CD14-positive monocyte (primary cell): ENCODE measurements around the gene TSPAN16. TPM values are rescaled to one million over a fixed set of nuclear protein-coding genes. Genes with fewer than 3 reads are reported as not detected.

Experiments used
- DNase-seq, 3 donors: peaks; one replicate each; pipeline ENCODE4 v3.0.0-alpha.2; 2011 to 2022
- H2AFZ ChIP-seq: 2 replicates; pipeline ENCODE4 v1.6.0; 2012; ENCODE audit warnings: mild to moderate bottlenecking, low read depth, low read length, inconsistent platforms; ENCODE audit not compliant: insufficient read depth, poor library complexity, severe bottlenecking
- H3K27ac ChIP-seq, 2 donors: 1 replicate in 1 of 2; 2 replicates in 1 of 2; pipeline ENCODE4 v1.5.1; 2012 to 2013; ENCODE audit warnings: low read length in 2 of 2, control low read depth in 1 of 2, inconsistent platforms in 1 of 2, low read depth in 1 of 2, mild to moderate bottlenecking in 1 of 2
- H3K27me3 ChIP-seq, 2 donors: one replicate each; pipeline versions ENCODE4 v1.6.0 to v1.6.1; 2011 to 2013; ENCODE audit warnings: low read length in 2 of 2; ENCODE audit not compliant: control insufficient read depth in 2 of 2, insufficient read depth in 2 of 2
- H3K36me3 ChIP-seq, 2 donors: replicated peaks in 1 of 2; 1 replicate in 1 of 2; 2 replicates in 1 of 2; pipeline versions ENCODE4 v1.5.1 to v1.6.1; 2012 to 2013; ENCODE audit warnings: low read length in 2 of 2, control low read depth in 1 of 2, inconsistent platforms in 1 of 2, mild to moderate bottlenecking in 1 of 2; ENCODE audit not compliant: insufficient read depth in 2 of 2, control insufficient read depth in 1 of 2
- H3K4me1 ChIP-seq, 2 donors: 1 replicate in 1 of 2; 2 replicates in 1 of 2; pipeline versions ENCODE4 v1.5.1 to v1.6.1; 2012 to 2013; ENCODE audit warnings: low read length in 2 of 2, control low read depth in 1 of 2, inconsistent platforms in 1 of 2, mild to moderate bottlenecking in 1 of 2, moderate library complexity in 1 of 2; ENCODE audit not compliant: insufficient read depth in 2 of 2, control insufficient read depth in 1 of 2
- H3K4me2 ChIP-seq: replicated peaks from 2 replicates; pipeline ENCODE3; 2012; ENCODE audit warnings: low read length, moderate library complexity, mild to moderate bottlenecking; ENCODE audit not compliant: poor library complexity, severe bottlenecking; ENCODE audit errors: extremely low read depth
- H3K4me3 ChIP-seq, 3 experiments: fragments of 200-600 bp in 1 of 3; sonication (generic) in 1 of 3; replicated peaks in 1 of 3; 1 replicate in 2 of 3; 2 replicates in 1 of 3; pipeline ENCODE4 v1.5.1; 2011 to 2013; ENCODE audit warnings: low read length in 3 of 3, mild to moderate bottlenecking in 3 of 3, control low read depth in 2 of 3, low read depth in 2 of 3, inconsistent platforms in 1 of 3, moderate library complexity in 1 of 3
- H3K79me2 ChIP-seq: 2 replicates; pipeline ENCODE4 v1.6.0; 2012; ENCODE audit warnings: mild to moderate bottlenecking, control low read depth, inconsistent platforms, low read length, moderate library complexity; ENCODE audit not compliant: insufficient read depth
- H3K9ac ChIP-seq: 2 replicates; pipeline ENCODE4 v1.6.0; 2017; ENCODE audit warnings: low read length, mild to moderate bottlenecking; ENCODE audit not compliant: insufficient read depth, poor library complexity, severe bottlenecking
- H3K9me3 ChIP-seq, 2 donors: replicated peaks in 1 of 2; 1 replicate in 1 of 2; 2 replicates in 1 of 2; pipeline versions ENCODE4 v1.5.1 to v1.6.1; 2012 to 2013; ENCODE audit warnings: low read length in 2 of 2, control low read depth in 1 of 2; ENCODE audit not compliant: control insufficient read depth in 1 of 2, insufficient read depth in 1 of 2
- H4K20me1 ChIP-seq: 2 replicates; pipeline ENCODE4 v1.6.0; 2012; ENCODE audit warnings: mild to moderate bottlenecking, low read length, control low read depth, moderate library complexity; ENCODE audit not compliant: insufficient read depth
- H3K27ac Mint-ChIP-seq, 7 donors: one replicate each; pipeline ENCODE4 v1.8.0; 2020; ENCODE audit warnings: mild to moderate bottlenecking in 7 of 7, mixed read lengths in 7 of 7, moderate library complexity in 6 of 7, inconsistent platforms in 2 of 7
- H3K27me3 Mint-ChIP-seq, 3 donors: one replicate each; pipeline ENCODE4 v1.8.0; 2021 to 2022; ENCODE audit warnings: low read depth in 3 of 3, mild to moderate bottlenecking in 3 of 3, mixed read lengths in 3 of 3, moderate library complexity in 3 of 3, inconsistent platforms in 1 of 3
- H3K36me3 Mint-ChIP-seq, 2 donors: one replicate each; pipeline ENCODE4 v1.8.0; 2020; ENCODE audit warnings: mixed read lengths in 2 of 2, inconsistent platforms in 1 of 2, mild to moderate bottlenecking in 1 of 2
- H3K4me1 Mint-ChIP-seq: one replicate; pipeline ENCODE4 v1.8.0; 2020; ENCODE audit warnings: mild to moderate bottlenecking, mixed read lengths
- H3K4me3 Mint-ChIP-seq, 2 donors: one replicate each; pipeline ENCODE4 v1.8.0; 2020; ENCODE audit warnings: mild to moderate bottlenecking in 2 of 2, mixed read lengths in 2 of 2, moderate library complexity in 1 of 2
- H3K9me3 Mint-ChIP-seq, 7 donors: one replicate each; pipeline ENCODE4 v1.8.0; 2020 to 2022; ENCODE audit warnings: mixed read lengths in 7 of 7, mild to moderate bottlenecking in 6 of 7, moderate library complexity in 6 of 7, inconsistent platforms in 2 of 7
- CTCF ChIP-seq: fragments of 200-600 bp; IDR thresholded peaks from one replicate; pipeline ENCODE4 v1.8.0; 2022; ENCODE audit warnings: antibody characterized with exemption, mild to moderate bottlenecking
- WGBS: methylation state at CpG from one replicate; pipeline ENCODE4 v1.1.5; 2013; ENCODE audit warnings: missing lambda C conversion rate; ENCODE audit not compliant: insufficient coverage; 5-methylcytosine and 5-hydroxymethylcytosine counted together
- intact Hi-C, 2 donors: fragments of 100-400 bp; cut with micrococcal nuclease; formaldehyde crosslinking; loops; one replicate each; pipeline versions ENCODE4 v1.15.0 to v1.15.1; 2023
- polyA plus RNA-seq, 3 donors: library from polyadenylated mRNA; depleted of rRNA in 1 of 3; unstranded in 2 of 3; stranded (reverse) in 1 of 3; fragments of 300-500 nt in 2 of 3; fragments of >200 nt in 1 of 3; fragmentation: Illumina TruSeq in 2 of 3; gene quantifications; 1 replicate in 2 of 3; 2 replicates in 1 of 3; pipeline ENCODE4 v1.2.3, GENCODE V29; 2012 to 2021

Gene TSPAN16
- polyA plus RNA-seq, 3 donors = 0.08 to 0.31 TPM; not detected in 1

- Histone ChIP-seq H3K4me1 (peaks cover 36 to 56% of the 10 kb centered on the region in 2 donors), H4K20me1 (peaks cover 62% of the 10 kb centered on the region), H3K4me2 (peak overlapping the region; percentile 88), H3K27ac (peak overlapping the region; percentile 54 to 85), H3K9ac (peak overlapping the region; percentile 78), H3K79me2 (peaks cover 78% of the 10 kb centered on the region), H2AFZ (no peak overlapping the region), H3K4me3 (peak overlapping the region; percentile 66 to 99 (median 98)), H3K36me3 (peaks cover 38 to 51% of the 10 kb centered on the region in 2 donors), H3K9me3 (peaks cover 0 to 6% of the 10 kb centered on the region in 2 donors), H3K27me3 (no peaks in the 10 kb centered on the region)
- intact Hi-C loops = loop anchor here (2.0 to 5.0 kb wide), 3 partner anchors 13 to 41 kb away; partner anchors contain the start of genes SWSAP1 (in 1 of the 2) and TSPAN16 (in 1 of the 2)
- Mint-ChIP-seq H3K27ac (peak overlapping the region; percentile 76 to 96 (median 81)), H3K4me1 (peaks cover 31% of the 10 kb centered on the region), H3K4me3 (peak overlapping the region; percentile 91 to 99), H3K36me3 (peaks cover 45 to 68% of the 10 kb centered on the region in 2 donors), H3K9me3 (peaks cover 0 to 6% (median 0%) of the 10 kb centered on the region in 7 donors), H3K27me3 (peaks cover 0 to 2% (median 0%) of the 10 kb centered on the region in 3 donors)
- 17% methylated on average over 1 of the region's 7 CpGs for WGBS
- no peak for DNase-seq
- TF ChIP-seq CTCF = no peak
Observed at GRCh38 chr19:11338121-11338520, 42.2 kb downstream of the TSPAN16 start.

DNA sequence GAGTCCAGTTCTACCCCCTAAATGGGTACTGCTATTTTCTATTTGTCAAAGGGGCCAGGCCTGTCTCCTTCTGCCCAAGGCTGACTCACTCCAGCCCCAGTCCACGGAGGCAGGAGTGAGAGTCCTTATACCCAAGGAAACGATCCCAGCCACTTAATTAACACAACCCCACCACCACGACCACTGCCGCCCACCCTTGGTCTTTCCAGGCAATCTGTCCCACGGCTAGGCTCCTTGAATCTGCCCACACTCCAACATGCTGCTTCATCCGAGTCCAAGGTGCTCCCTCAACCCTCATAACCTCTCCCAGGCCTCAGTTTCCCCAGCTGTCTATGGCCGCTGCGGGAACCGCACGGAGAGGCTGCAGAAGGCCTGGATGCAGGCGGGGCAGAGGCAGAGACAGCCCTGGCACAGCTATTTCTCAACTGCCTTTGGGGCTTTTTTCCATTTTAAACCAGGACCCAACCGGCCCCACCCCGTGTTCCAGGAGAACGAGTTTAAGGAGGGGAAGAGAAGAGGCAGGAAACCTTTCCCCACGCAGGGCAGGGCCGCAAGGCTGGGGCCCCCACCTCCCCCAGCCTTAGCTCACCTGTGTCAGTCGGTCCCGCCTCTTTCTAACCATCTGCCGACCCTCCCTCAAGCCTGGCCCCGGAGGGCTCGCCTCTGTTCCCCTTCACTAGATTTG lies 42.8 kb downstream of the TSPAN16 start:
- Mint-ChIP-seq H3K27ac (peak overlapping the region; percentile 85 to 97 (median 91)), H3K9me3 (peaks cover 0 to 6% (median 0%) of the 10 kb centered on the region in 7 donors), H3K4me3 (peak overlapping the region; percentile 91 to 99), H3K4me1 (peaks cover 36% of the 10 kb centered on the region), H3K27me3 (peaks cover 0 to 2% (median 0%) of the 10 kb centered on the region in 3 donors), H3K36me3 (peaks cover 39 to 64% of the 10 kb centered on the region in 2 donors)
- peaks cover 42 to 62% of the 10 kb centered on the region in 2 donors for H3K4me1 ChIP-seq
- 9% methylated on average over 16 of the region's 21 CpGs for WGBS
- intact Hi-C loops = loop anchor here (2.0 to 5.0 kb wide), 3 partner anchors 14 to 41 kb away; partner anchors contain the start of genes SWSAP1 (in 1 of the 2) and TSPAN16 (in 1 of the 2)
- peak overlapping the region; percentile 54 to 85 for H3K27ac ChIP-seq
- H2AFZ ChIP-seq = peak overlapping the region; percentile 75
- H3K27me3 ChIP-seq = no peaks in the 10 kb centered on the region
- TF ChIP-seq CTCF = no peak
- no peak for DNase-seq
- H3K4me2 ChIP-seq = peak overlapping the region; percentile 88
- H3K36me3 ChIP-seq = peaks cover 32 to 45% of the 10 kb centered on the region in 2 donors
- peaks cover 56% of the 10 kb centered on the region for H4K20me1 ChIP-seq
- H3K79me2 ChIP-seq = peaks cover 78% of the 10 kb centered on the region
- peak overlapping the region; percentile 78 for H3K9ac ChIP-seq
- H3K4me3 ChIP-seq = peak overlapping the region; percentile 66 to 99 (median 98)
- H3K9me3 ChIP-seq = peaks cover 0 to 6% of the 10 kb centered on the region in 2 donors
